HG03039 (cell line): Measurements from ENCODE around the gene SCAMP3.

Experiments used
- ATAC-seq: cut with Tn5 transposase; IDR thresholded peaks from one replicate; pipeline ENCODE4 v1.9.1; 2021; ENCODE audit warnings: mild to moderate bottlenecking, moderate library complexity; ENCODE audit not compliant: unreplicated experiment

SCAMP3 gene

GRCh38 chr1:155285631-155286044, 23.5 kb upstream of the SCAMP3 start:
- ATAC-seq = no peak

GRCh38 chr1:155285063-155285462, 22.9 kb upstream of the SCAMP3 start:
- ATAC-seq = no peak

GRCh38 chr1:155284476-155284875, 22.3 kb upstream of the SCAMP3 start:
- no peak for ATAC-seq

GRCh38 chr1:155282488-155283091, 20.4 kb upstream of the SCAMP3 start:
- no peak for ATAC-seq

DNA sequence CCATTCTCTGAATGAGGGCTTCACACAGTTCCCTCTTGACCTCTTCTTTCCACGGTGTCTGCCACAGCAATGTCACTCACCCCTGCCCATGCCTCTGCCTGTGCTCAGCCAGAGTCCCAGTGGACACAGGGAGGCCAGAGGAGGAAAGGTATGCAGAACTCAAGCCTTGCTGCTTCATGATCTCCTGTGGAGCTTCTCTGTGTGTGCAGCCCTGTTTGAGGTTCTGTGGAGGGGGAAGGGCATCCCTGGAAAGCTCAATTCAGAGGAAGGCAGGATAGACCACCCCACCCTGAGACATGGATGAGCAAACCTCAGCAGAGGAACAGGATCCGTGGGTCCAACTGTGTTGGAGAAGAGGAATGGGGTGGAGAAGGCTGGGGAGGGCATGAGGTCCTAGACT, 17.1 kb upstream of the SCAMP3 start:
- ATAC-seq = no peak

DNA sequence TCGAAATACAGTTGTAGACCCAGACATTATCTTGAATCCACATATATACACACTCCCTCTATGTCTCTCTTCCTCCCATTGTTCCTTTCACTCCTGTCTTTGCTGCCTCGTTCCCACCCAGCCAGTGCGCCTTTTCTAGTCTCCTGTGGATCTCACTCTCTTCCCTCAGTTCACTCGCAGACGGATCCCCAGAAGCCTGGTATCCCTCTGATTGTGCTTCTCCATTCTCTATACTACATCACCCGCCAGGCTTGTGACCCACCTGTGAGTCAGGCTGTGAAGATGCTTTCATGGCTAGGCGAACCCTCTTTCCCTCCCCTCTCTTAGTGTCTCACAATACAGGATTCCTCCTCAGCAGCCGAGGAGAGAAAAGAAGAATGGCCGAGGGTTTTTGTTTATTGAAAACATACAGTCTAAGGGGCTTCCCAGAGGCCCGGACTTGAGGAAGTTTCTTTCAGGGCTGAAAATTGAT, 16.6 kb upstream of the SCAMP3 start:
- ATAC-seq = no peak

DNA sequence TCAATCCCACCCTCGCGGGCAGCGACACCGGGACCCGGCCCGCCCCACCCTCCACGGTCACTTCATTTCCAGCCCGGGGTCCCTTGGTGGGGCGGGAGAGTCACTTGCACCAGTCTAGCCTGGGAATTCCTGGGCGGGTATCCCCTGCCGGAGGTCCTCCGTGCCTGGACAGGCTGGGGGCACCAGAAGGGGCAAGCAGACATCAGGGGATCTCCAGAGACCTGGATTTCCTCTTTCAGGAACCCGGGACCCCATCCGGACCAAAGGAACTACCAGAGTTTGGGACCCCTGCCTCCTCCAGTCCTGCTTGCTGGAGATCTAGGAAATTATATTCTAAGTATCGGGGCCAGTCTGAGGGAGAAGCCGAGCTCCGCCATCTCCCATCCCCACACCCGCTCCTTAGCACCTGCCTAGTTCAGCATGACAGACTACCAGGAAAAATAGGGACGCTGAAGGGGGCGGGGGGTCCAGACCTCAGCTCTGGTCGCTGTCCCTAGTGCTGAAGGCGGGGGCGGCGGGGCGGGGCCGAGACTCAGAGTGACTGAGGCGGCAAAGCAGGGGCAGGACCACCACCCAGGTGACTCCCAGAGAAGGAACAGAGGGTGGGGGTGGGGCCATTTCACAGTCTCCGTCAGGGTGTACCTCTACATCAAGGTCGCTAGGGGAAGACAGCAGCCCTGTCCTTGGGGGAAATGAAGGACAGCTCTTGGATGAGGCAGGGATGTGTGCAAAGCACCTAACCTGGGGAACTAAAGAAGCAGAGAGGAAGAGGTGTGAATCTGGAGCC, 15.9 kb upstream of the SCAMP3 start:
- no peak for ATAC-seq

DNA sequence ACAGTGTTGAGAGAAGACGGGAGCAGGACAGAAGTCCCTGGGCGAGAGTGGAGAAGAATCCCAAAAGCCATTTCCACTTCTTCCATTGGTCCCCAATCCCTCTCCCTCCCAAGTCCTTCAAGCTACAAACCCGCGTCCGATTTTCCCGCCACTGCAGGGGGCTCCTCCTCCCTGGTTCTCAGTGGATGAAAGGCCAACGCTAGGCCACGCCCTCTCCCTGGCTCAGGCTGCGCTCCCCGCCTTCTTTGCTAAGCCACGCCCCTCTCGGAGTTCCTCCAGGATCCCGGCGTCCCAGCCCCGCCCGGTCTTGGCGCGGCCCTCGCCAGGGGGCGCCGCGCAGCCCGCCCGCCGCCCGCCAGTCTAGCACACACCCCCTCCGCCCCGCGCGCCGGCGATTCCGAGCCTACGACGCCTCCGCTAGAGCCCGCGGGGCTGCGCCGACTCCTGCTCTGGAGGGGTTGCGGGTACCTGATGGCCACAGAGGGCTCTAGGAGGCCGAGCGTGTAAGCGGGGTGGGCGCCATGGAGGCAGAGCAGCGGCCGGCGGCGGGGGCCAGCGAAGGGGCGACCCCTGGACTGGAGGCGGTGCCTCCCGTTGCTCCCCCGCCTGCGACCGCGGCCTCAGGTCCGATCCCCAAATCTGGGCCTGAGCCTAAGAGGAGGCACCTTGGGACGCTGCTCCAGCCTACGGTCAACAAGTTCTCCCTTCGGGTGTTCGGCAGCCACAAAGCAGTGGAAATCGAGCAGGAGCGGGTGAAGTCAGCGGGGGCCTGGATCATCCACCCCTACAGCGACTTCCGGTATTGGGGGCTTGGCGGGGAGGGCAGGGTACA, 15.1 kb upstream of the SCAMP3 start, which contains the start of gene HCN3:
TSS of gene HCN3 (plus strand) at position 394 of the 832 bp plus-strand sequence. CDS start at position 522, 128 bp downstream.
- ATAC-seq = peak; percentile 61

DNA sequence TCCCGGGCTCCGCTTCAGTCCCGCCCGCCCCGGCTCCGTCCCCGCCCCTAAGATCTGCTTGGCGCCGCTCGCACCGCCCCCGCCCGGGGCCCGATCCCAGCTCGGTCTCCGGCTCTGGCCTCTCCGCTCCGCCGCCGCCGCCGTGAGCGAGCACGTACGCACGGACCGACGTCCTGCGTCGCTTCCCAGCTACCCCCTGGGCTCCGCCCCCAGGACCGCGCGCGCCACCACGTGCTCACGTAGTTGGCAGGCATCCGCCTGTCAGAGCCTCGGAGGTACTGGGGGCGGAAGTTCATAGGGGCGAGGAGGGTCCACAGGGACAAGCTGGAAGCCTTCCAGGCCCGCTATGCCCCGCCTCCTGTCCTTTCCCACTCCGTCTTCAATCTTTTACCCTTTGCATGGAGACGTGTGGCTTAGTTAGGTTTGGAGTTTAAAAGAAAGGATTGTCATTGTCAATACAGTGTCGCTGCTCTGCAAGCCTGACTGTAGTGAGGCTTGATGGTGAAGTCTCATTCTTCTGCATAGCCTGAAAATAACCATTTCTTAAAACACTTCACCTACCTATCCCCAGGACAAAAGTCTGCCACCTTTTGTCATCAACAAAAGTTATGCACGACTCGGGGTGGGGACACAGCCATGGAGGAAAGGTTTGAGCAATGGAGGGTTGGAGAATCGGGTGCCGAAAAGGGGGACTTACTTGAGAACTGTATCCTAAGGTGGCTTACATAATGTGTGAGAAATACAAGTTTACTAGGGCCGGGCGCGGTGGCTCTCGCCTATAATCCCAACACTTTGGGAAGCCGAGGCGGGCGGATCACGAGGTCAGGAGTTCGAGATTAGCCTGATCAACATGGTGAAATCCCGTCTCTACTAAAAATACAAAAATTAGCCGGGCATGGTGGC, 11.4 kb upstream of the SCAMP3 start, which contains the start of gene CLK2:
TSS of gene CLK2 (minus strand) at position 162 of the 903 bp plus-strand sequence. CDS start 2,527 bp downstream, outside the sequence.
- peak; percentile 69 for ATAC-seq

DNA sequence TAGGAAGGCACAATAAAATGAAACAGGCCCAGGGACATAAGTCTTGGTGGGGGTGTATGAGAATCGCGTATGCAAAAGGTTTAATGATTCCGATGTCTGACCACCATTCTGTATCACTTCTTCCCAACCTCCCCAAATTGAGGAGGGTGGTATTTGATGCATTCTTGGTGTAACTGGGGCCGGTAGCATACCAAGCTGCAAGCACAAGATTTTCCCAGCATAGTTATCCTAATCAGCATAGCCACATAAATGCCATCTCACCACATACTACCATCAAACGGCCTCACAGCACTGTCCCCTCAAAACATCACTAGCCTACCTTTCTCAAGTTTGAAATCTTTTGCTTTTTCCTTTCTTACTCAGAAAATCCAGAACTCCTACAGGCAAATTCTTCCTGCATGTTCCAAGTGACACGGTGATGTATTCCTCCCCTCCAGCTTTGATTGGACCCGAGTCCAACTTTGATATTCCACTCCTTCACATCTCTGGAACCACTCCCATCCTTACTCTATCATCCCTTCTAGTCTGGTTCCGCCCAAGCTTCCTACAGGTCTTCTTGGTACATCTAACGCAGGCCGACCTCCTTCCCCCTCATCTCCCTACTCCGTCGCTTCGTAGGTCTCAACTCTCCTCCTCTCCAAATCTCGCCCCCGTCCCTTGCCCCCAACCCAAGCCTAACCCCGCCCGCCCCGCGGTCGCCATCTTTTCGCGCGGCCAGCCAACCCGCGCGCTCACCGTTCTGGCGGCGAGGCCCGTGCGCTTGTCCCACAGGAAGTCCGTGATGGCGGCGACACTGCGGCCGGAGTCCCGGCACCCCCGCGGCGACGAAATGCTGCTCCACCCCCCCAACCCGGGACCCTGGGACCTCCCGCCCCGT, 10.5 kb upstream of the SCAMP3 start:
- peak; percentile 32 for ATAC-seq

DNA sequence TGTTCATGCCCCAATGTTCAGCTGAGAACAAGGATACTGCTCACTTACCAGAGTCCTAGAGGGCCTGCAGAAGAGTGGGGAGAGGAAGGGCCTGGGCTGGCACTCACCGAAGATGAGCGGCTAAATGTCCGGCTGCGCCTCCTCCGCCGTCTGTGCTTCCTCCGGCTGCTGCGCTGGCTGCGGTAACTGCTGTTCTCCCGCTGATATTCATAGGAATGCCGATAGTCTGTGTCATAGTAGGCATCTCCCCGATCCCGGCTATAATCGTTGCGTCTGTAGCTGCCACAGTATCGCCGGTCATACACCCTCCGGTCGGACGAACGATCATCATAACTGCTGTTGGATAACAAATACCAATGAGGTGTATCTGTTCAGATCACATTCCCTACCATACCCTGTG, 7.2 kb upstream of the SCAMP3 start:
- no peak for ATAC-seq

DNA sequence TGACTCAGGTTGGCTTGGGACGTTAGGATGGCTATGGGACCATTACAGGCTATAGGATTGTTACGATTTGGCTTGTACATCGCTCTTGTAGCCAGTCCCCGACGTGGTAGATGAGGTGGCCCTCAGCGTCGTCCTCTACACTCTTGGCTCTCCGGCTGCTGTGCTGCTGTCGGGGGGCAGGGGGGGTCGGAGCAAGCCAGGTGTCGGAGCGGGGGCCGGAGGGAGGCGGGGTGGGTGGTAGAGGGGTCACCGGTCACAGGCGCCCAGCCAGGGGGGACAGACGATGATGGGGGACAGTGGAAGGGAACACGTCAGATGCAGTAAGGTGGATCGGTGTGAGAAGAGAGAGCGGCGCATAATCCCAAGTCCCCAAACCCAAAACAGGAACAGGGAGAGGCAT, 6.5 kb upstream of the SCAMP3 start:
- no peak for ATAC-seq

DNA sequence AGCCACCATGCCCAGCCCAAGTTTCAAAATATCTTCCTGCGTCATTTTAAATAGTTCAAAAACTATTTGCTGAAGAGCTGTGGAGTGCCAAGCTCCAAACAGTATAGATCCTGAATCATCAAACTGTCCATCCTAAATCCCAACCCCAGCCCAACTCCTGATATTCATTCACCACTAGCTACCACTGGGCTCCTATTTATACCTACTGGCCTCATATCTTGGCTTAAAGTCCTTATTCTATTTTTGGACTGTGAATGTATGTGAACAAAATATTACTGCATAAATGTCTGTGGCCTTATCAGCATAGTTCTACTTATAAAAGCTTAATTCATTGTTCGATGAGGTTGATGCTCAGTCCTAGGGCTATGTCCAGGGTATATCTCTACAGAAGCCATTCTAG, 5.2 kb upstream of the SCAMP3 start:
- ATAC-seq = no peak

DNA sequence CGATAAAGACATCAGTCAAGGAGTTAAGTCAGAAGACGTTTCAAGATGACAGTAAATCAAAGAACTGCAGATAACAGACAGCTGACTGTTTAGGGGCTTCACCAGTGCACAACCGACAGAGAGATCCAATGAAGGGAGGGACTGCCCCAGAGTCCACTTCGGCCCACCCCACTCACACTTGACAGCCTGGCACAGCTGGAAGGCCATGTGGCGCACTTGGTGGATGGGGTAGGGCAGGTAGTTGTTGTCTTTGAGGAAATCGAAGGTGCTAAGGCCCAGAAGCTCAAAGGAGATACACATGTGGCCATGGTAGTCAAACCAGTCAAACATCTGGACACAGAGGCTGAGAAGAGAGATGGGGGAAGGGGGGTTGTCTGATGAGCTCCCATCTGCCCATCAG, 4.4 kb upstream of the SCAMP3 start:
- ATAC-seq = no peak

DNA sequence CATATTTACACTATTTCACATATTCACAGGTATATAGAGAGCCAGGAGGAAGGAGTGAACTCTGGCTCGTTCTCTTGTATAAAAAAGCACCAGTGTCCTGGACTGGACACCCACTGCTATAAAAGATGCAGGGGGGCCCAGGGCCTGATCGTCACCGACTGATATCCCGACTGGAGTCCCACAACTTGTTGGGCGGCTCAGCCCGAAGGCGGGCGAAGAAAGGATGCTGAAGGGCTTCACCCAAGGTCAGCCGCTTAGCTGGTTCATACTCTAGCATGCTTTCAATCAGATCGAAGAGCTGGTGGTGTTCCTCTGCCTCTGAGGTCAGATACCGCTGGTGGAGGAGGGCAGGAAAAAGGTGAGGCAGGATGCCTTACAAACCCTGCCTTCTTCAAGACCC, 907 bp upstream of the SCAMP3 start:
- ATAC-seq = no peak

DNA sequence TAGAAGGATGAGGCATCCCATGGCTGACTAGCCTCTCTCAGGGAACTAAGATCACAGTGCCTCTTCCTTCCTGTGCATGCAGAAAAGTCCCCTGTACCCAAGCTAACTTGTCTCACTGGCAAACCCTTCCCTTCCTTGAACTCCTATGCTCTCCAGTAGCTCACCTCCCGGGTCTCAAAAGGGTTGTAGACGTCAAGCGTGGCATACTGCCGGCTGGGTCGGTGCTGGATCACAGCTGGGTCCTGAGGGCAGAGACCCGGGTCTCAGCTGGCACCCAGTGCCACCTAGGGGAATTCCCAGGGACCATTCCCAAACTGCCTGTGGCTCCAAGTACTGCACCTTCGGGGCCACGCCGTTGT, 688 bp downstream of the SCAMP3 start:
- ATAC-seq = peak; percentile 1

DNA sequence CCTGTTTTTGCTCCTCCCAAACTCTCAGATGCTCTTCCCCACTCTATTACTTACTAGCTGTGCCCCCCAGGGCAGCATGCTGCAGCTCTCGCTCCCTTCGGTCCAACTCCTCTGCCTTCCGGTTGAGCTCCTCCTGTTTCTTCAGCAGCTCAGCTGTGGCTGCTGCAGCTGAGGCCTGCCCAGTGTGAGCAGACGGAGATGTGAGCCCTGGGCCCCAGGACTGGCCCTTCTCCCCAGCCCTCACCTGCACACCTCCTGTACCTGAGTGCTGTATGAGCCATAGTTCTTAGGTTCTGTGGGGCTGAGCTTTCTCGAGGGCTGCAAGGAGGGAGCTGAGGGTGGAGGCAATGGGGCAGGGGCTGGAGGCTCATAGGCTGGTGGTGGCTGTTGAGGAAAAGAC, 1.9 kb downstream of the SCAMP3 start:
- no peak for ATAC-seq

DNA sequence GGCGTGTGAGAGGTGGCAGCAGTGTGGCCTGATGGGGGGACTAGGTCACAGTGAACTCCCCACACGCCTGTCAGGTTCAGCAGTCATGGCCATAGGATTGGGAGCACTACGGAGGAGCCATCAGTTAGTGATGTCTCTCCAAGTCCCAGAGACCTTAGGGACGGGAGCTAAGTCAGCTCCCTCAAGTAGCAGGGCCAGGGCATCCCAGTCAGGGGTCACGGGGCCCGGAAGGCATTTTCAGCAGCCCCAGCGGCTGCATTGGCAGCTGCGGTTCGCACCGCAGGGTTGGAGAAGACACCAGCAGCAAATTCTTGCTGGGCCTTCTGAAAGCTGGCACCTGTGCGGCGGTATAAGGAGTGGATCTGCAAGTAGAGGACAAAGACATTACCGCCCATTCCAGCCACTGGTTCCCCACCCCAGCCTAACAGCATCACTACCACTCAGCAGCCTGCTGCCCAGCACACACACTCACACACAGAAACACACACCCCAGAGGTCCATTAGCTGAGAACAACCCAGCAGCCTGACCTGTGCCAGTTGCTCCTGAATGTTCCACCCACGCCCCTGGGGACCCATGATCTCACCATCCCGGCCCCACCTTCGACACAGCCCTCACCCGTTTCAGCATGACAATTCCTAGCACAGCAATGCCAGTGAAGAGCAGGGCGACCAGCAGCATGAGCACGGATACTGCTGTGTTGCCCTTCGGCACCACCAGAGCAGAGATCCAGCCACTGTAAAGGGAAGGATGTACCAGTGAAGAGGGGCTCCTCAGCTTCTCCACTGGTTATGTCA, 5.9 kb downstream of the SCAMP3 start:
- ATAC-seq = no peak
